Ishikawa (cell line): Measurements from ENCODE around the gene TMEM183A.

Source experiments
- CEBPB ChIP-seq: IDR thresholded peaks from 2 replicates; pipeline ENCODE4 v1.6.1; 2012
- CREB1 ChIP-seq: IDR thresholded peaks from 2 replicates; pipeline ENCODE4 v1.6.1; 2012; ENCODE audit warnings: low read depth
- EGR1 ChIP-seq: IDR thresholded peaks from 2 replicates; pipeline ENCODE4 v1.6.1; 2012
- EP300 ChIP-seq: IDR thresholded peaks from 2 replicates; pipeline ENCODE4 v1.6.1; 2012; ENCODE audit warnings: borderline replicate concordance
- FOXM1 ChIP-seq: IDR thresholded peaks from 2 replicates; pipeline ENCODE4 v1.6.1; 2012; ENCODE audit warnings: low read depth, borderline replicate concordance
- MAX ChIP-seq: IDR thresholded peaks from 2 replicates; pipeline ENCODE4 v1.6.1; 2012
- NFIC ChIP-seq: IDR thresholded peaks from 2 replicates; pipeline ENCODE4 v1.6.1; 2012
- RAD21 ChIP-seq: IDR thresholded peaks from 2 replicates; pipeline ENCODE4 v1.6.1; 2012; ENCODE audit warnings: low read depth
- REST ChIP-seq: IDR thresholded peaks from 2 replicates; pipeline ENCODE4 v1.6.1; 2012; ENCODE audit warnings: low read depth, mild to moderate bottlenecking
- TAF1 ChIP-seq: IDR thresholded peaks from 2 replicates; pipeline ENCODE4 v1.6.1; 2012; ENCODE audit warnings: low read depth, mild to moderate bottlenecking
- TCF12 ChIP-seq: IDR thresholded peaks from 2 replicates; pipeline ENCODE4 v1.6.1; 2012; ENCODE audit warnings: low read depth
- TEAD4 ChIP-seq: IDR thresholded peaks from 2 replicates; pipeline ENCODE4 v1.6.1; 2012
- USF1 ChIP-seq: IDR thresholded peaks from 2 replicates; pipeline ENCODE4 v1.6.1; 2012
- YY1 ChIP-seq: IDR thresholded peaks from 2 replicates; pipeline ENCODE4 v1.6.1; 2012; ENCODE audit warnings: low read depth
- ZBTB7A ChIP-seq: IDR thresholded peaks from 2 replicates; pipeline ENCODE4 v1.6.1; 2012; ENCODE audit warnings: low read depth

The TMEM183A gene, protein sequence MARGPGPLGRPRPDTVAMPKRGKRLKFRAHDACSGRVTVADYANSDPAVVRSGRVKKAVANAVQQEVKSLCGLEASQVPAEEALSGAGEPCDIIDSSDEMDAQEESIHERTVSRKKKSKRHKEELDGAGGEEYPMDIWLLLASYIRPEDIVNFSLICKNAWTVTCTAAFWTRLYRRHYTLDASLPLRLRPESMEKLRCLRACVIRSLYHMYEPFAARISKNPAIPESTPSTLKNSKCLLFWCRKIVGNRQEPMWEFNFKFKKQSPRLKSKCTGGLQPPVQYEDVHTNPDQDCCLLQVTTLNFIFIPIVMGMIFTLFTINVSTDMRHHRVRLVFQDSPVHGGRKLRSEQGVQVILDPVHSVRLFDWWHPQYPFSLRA

GRCh38 chr1:203006948-203007871, at the start of gene TMEM183A:
Gene TMEM183A (plus strand): TSS chr1:203007374. CDS start chr1:203007466, 92 bp downstream.
- TF ChIP-seq TAF1: peak; percentile 86
- TF ChIP-seq ZBTB7A: no peak; the same call in 1 of the 2 replicates
- TF ChIP-seq TCF12: 0 out of 2 replicates have a peak, but pooled peaks have one; percentile 13
- TF ChIP-seq CREB1: peak; percentile 97
- TF ChIP-seq MAX: peak; percentile 93
- TF ChIP-seq EGR1: no peak
- peak; percentile 77 for TF ChIP-seq YY1
- 0 out of 2 replicates have a peak, but pooled peaks have one; percentile 32 for TF ChIP-seq USF1
- no peak for TF ChIP-seq NFIC

DNA sequence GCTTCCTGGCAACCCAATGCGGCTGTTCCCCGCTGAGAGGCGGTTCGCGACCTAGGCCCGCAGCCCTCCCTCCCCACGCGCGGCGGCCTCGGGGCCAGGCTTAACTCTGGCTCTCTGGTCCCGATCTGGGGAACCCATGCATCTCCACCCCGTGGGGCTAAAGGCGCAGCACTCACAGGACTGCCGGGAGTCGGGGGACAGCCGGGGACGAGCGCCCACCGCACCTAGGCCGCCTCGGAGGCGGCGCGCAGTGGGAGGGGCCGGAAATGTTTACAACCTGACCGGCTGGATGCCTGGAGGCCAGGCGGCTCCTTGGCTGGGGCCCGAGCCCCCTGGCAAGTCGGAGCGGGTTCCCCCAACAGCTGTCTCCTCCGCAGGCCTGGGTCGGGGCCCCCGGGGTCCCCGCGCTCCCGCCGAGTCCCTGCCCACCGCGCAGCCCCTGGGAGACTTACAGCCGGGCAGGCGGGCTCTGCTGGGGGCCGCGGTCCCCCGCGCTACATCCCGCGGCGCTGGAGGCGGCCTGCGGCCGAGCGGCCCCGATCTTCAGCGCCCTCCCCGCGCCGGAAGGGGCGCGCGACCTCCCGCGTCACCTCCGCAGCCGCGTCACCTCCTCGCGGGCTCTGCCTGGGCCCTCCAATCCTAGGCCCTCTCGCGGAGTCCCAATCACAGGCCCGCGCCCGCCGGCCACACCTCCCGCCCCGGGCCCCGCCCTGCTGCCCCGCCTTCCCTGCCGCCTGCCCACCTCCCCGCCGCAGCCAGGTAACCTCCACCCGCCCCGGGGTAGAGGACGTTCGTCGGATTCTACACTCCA, 49.2 kb upstream of the TMEM183A start, which contains the start of gene ADIPOR1:
Gene ADIPOR1 (minus strand): TSS at position 580 of the 811 bp plus-strand sequence. CDS start 7,242 bp downstream, outside the sequence.
- no peak for TF ChIP-seq NFIC
- TF ChIP-seq RAD21: no peak
- TF ChIP-seq CEBPB: no peak
- TF ChIP-seq ZBTB7A: peak; percentile 53; the same call in 1 of the 2 replicates
- no peak for TF ChIP-seq EP300
- peak; percentile 63; the same call in 1 of the 2 replicates for TF ChIP-seq TAF1
- TF ChIP-seq EGR1: no peak
- 0 out of 2 replicates have a peak, but pooled peaks have one; percentile 7 for TF ChIP-seq YY1
- no peak for TF ChIP-seq REST
- 0 out of 2 replicates have a peak, but pooled peaks have one; percentile 3 for TF ChIP-seq USF1
- TF ChIP-seq MAX: 0 out of 2 replicates have a peak, but pooled peaks have one; percentile 13
- peak; percentile 3; the same call in 1 of the 2 replicates for TF ChIP-seq TEAD4
- TF ChIP-seq TCF12: no peak; the same call in 1 of the 2 replicates
- no peak for TF ChIP-seq FOXM1
- TF ChIP-seq CREB1: peak; percentile 78

- peak; percentile 8; the same call in 1 of the 2 replicates for TF ChIP-seq MAX
- no peak for TF ChIP-seq TAF1
These were observed 48.5 kb upstream of the TMEM183A start for GRCh38 chr1:202958544-202959275.

- TF ChIP-seq RAD21 (no peak), TEAD4 (peak; percentile 84), CEBPB (peak; percentile 90)
These were observed 47.9 kb upstream of the TMEM183A start for GRCh38 chr1:202959276-202959620.

GRCh38 chr1:202961220-202961880, 45.8 kb upstream of the TMEM183A start:
- no peak for TF ChIP-seq EP300
